ENCODE measurements around the gene ATAD3B. TPM values are rescaled to one million over a fixed set of nuclear protein-coding genes. Genes with fewer than 3 reads are reported as not detected.
A peak's percentile ranks its signal among the peaks of the same experiment; 100 is the strongest.
"Not testable (repeated sequence)": the region's sequence is repeated elsewhere in the genome, so short reads cannot be mapped to it uniquely, and the experiment has no call there.

Gene ATAD3B
- total and polyA plus RNA-seq, 7 experiments from 2014 or later, result 4.5 to 53.8 (median 45.5) TPM

DNA sequence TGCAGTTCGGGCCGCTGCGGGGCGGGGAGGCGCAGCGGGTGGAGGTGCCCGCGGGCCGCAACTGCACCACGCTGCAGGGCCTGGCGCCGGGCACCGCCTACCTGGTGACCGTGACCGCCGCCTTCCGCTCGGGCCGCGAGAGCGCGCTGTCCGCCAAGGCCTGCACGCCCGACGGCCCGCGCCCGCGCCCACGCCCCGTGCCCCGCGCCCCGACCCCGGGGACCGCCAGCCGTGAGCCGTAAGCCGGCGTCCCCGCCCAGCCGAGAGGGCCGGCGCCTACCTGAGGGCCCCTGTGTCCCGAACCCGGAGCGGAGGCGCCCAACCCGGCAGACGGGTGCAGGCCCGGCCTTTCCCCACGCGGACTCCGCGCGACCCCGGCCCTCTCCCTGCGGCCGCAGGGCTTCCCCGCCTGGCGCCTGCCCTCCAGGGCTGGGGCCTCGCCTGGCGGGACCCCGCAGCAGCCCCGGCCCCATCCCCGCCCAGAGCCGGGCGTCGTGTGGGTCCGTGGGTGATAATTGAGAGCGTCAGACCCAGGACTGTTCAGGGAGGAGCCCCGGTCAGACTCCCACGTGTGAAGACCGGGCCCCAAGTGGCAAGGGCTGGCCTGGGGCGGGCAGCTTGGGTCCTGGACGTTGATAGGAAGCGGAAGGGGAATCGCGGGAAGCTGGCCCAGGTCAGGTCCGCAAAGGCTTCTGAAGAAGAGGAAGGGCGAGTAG lies 31.9 kb upstream of the ATAD3B start:
- ATAC-seq, result no peak
- no peak for DNase-seq
- peaks cover 0 to 10% (median 5%) of the 10 kb centered on the region in 7 donors for H3K4me1 Mint-ChIP-seq
- H3K27me3 Mint-ChIP-seq, result peaks cover 4 to 11% (median 7%) of the 10 kb centered on the region in 5 donors
- POLR2A ChIA-PET, result no interaction called here
- H3K9me3 Mint-ChIP-seq, result no peaks in the 10 kb centered on the region
- Histone ChIP-seq H3K36me3 (ENCODE audit: control insufficient read depth in 2 of 3, insufficient read depth in 3 of 3, low read length in 3 of 3) (no peaks in the 10 kb centered on the region), H3K27ac (ENCODE audit: low read depth, low read length) (no peak overlapping the region), H3K4me1 (ENCODE audit: control insufficient read depth in 2 of 2, insufficient read depth in 2 of 2, low read length in 2 of 2) (peaks cover 0 to 11% of the 10 kb centered on the region in 2 donors), H3K9me3 (ENCODE audit: control insufficient read depth in 2 of 3, low read length in 3 of 3) (no peaks in the 10 kb centered on the region), H3K27me3 (ENCODE audit: control insufficient read depth in 2 of 2, insufficient read depth in 2 of 2, low read length in 2 of 2) (peaks cover 0 to 26% of the 10 kb centered on the region in 2 donors), H3K4me3 (ENCODE audit: low read length) (no peak overlapping the region)
- H3K36me3 Mint-ChIP-seq, result no peaks in the 10 kb centered on the region
- CTCF ChIA-PET, result interaction anchor here (0.5 kb wide), 1 partner anchor 43 kb away, joined by 3 read pairs; no protein-coding TSS in a partner anchor
- intact Hi-C loops (cut with micrococcal nuclease), result loop anchor here in 1 of 2 donors (2.0 kb wide), 1 partner anchor 33 kb away; the partner anchor contains the start of gene MRPL20
- no peak overlapping the region for H3K27ac Mint-ChIP-seq
- no peak overlapping the region for H3K4me3 Mint-ChIP-seq

DNA sequence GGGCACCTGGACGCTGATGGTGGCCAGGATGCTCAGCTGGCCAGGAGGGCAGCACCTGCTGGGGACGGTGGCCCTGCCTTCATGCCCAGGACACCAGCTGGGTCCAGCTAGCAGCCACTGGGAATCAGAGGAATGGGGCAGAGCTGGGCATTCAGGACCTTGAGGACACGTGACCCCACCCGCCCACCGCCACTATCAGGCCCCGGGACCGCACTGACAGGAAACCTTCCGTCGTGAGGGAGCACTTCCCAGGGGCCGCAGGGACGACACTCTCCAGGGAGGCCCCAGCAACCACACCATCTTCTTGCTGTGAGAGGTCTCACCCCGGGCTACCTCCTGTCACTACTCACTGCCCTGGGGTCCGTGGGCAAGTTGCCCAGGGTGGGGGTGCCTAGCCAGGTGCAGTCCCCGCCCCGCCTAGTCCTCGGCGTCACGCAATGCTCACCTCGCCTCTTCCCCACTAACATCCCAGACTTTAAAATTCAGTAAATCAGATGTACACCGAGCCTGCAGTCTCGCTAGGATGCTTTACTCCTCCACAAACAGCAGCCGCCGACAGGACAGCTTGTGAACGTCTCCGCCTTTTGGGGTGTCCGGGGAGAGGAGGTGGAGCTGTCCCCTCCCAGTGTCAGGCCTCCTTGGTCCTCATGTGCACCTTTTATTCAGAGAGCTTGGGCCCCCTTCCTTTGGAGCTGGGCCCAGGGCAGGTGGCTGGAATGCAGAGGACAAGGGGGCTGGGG lies 31.1 kb upstream of the ATAD3B start:
- no peaks in the 10 kb centered on the region for H3K36me3 ChIP-seq (ENCODE audit: control insufficient read depth in 2 of 3, insufficient read depth in 3 of 3, low read length in 3 of 3)
- H3K9me3 ChIP-seq (ENCODE audit: control insufficient read depth in 2 of 3, low read length in 3 of 3), result no peaks in the 10 kb centered on the region
- intact Hi-C loops (cut with micrococcal nuclease), result loop anchor here in 1 of 2 donors (1.0 to 2.0 kb wide), 3 partner anchors 34 to 407 kb away; partner anchors contain the start of genes DVL1 and MRPL20
- peaks cover 0 to 20% of the 10 kb centered on the region in 2 donors for H3K27me3 ChIP-seq (ENCODE audit: control insufficient read depth in 2 of 2, insufficient read depth in 2 of 2, low read length in 2 of 2)
- H3K4me3 ChIP-seq (ENCODE audit: low read length), result no peak overlapping the region
- Mint-ChIP-seq H3K4me1 (peaks cover 0 to 8% (median 0%) of the 10 kb centered on the region in 7 donors), H3K9me3 (no peaks in the 10 kb centered on the region), H3K4me3 (peak overlapping the region in 1 of 10 donors; percentile 23), H3K27ac (no peak overlapping the region), H3K36me3 (no peaks in the 10 kb centered on the region), H3K27me3 (peaks cover 0 to 6% (median 4%) of the 10 kb centered on the region in 5 donors)
- H3K4me1 ChIP-seq (ENCODE audit: control insufficient read depth in 2 of 2, insufficient read depth in 2 of 2, low read length in 2 of 2), result peaks cover 0 to 9% of the 10 kb centered on the region in 2 donors
- ChIA-PET CTCF (interaction anchor here (0.8 to 1.5 kb wide), 4 partner anchors 10 to 443 kb away, joined by 3 to 7 read pairs (median 4); no protein-coding TSS in a partner anchor), POLR2A (interaction anchor here (0.6 to 1.1 kb wide), 2 partner anchors 32 to 66 kb away, joined by 3 to 4 read pairs; no protein-coding TSS in a partner anchor)
- ATAC-seq (no peak), DNase-seq (no peak)
- H3K27ac ChIP-seq (ENCODE audit: low read depth, low read length), result no peak overlapping the region

DNA sequence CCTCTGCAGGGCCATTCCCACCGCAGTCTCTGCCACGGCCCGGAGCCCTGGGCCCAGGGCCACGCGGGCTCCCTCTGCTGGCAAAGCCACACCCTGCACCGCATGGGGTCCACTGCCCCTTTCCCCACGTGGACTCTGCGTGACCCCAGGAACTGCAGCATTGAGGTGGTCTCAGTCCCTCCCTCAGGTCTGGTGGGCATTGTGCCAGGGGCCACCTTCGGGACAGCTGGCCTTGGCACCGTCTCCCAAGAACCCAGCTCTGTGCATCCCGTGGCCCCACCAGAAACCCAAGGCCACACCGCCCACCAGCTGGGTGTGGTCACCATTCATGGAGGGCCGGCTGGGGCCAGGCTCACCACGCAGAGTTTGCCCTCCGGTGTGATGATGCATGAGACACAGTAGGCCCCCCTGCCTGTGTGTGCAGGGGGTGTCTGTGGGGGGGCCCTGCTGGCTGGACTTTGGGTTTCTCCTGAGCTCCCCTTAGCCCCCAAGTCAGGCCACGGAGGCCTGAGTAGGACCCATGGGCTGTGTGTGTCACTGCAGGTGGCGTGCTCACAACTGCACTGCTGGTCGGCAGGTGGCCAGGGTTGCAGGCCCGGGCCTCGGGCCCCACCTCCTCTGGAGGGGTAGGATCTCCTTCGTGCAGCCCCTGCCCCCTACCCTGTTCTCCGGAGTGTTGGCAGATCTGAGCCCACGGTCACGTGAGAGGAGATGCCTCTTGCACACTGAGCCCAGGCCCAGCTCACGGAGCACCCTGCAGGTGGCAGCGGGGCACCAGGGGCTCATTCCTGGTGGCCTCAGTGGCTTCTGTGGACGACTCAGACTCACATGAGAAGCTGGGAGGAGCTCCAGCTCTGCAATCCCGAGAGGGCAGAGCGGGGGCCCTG lies 30.3 kb upstream of the ATAD3B start:
- Mint-ChIP-seq H3K27me3 (peaks cover 0 to 4% (median 2%) of the 10 kb centered on the region in 5 donors), H3K36me3 (no peaks in the 10 kb centered on the region), H3K27ac (no peak overlapping the region), H3K4me1 (peaks cover 0 to 6% (median 0%) of the 10 kb centered on the region in 7 donors), H3K9me3 (no peaks in the 10 kb centered on the region), H3K4me3 (peak overlapping the region in 1 of 10 donors; percentile 23)
- Histone ChIP-seq H3K9me3 (ENCODE audit: control insufficient read depth in 2 of 3, low read length in 3 of 3) (no peaks in the 10 kb centered on the region), H3K4me1 (ENCODE audit: control insufficient read depth in 2 of 2, insufficient read depth in 2 of 2, low read length in 2 of 2) (peaks cover 0 to 4% of the 10 kb centered on the region in 2 donors), H3K36me3 (ENCODE audit: control insufficient read depth in 2 of 3, insufficient read depth in 3 of 3, low read length in 3 of 3) (no peaks in the 10 kb centered on the region), H3K27me3 (ENCODE audit: control insufficient read depth in 2 of 2, insufficient read depth in 2 of 2, low read length in 2 of 2) (peaks cover 0 to 18% of the 10 kb centered on the region in 2 donors), H3K27ac (ENCODE audit: low read depth, low read length) (no peak overlapping the region), H3K4me3 (ENCODE audit: low read length) (no peak overlapping the region)
- ATAC-seq, result peak; percentile 89
- peak in 8 of 9 donors; percentile 26 to 72 (median 48) for DNase-seq
- ChIA-PET POLR2A (interaction anchor here (0.6 to 1.1 kb wide), 2 partner anchors 33 to 67 kb away, joined by 3 to 4 read pairs; no protein-coding TSS in a partner anchor), CTCF (interaction anchor here (0.5 to 1.5 kb wide), 8 partner anchors 10 to 502 kb away, joined by 3 to 7 read pairs (median 3); no protein-coding TSS in a partner anchor)
- intact Hi-C loops (cut with micrococcal nuclease), result loop anchor here in 1 of 2 donors (1.0 to 2.0 kb wide), 3 partner anchors 34 to 408 kb away; partner anchors contain the start of genes DVL1 and MRPL20

DNA sequence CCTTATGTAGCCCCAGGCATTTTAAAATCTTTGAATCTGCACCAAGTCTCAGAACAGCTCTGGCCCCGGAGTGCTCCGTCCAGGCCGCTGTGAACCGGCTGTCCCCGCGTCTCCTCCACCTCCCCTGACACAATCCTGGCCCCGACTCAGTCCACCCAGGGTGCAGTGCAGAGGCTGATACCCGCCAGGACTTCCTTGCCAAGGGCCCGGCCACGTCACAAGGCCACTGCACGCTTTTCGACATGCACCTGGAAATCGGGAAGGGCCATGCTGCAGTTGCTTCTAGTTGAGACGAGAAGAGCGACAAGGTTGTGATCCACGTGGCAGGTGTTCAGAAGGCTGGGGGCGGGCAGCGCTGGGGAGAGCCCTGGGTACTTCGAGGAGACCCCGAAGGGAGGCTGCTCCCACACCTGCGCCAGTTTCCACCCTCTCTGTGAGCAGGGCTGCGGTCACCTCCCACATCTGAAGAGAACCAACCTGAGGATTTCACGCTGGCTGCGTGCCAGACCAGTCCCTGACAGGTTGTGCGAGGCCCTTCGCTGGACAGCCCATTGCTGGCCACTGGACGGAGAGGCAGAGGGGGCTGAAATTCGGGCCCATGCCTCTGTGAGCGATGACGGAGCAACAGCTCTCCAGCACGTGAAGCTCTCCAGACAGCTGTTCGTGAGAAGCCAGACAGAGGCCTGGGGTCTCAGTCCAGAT lies 29.3 kb upstream of the ATAD3B start:
- Histone ChIP-seq H3K4me1 (ENCODE audit: control insufficient read depth in 2 of 2, insufficient read depth in 2 of 2, low read length in 2 of 2) (no peaks in the 10 kb centered on the region), H3K4me3 (ENCODE audit: low read length) (no peak overlapping the region), H3K36me3 (ENCODE audit: control insufficient read depth in 2 of 3, insufficient read depth in 3 of 3, low read length in 3 of 3) (no peaks in the 10 kb centered on the region), H3K9me3 (ENCODE audit: control insufficient read depth in 2 of 3, low read length in 3 of 3) (no peaks in the 10 kb centered on the region), H3K27ac (ENCODE audit: low read depth, low read length) (no peak overlapping the region), H3K27me3 (ENCODE audit: control insufficient read depth in 2 of 2, insufficient read depth in 2 of 2, low read length in 2 of 2) (peaks cover 0 to 9% of the 10 kb centered on the region in 2 donors)
- Mint-ChIP-seq H3K27me3 (no peaks in the 10 kb centered on the region), H3K4me3 (no peak overlapping the region), H3K27ac (no peak overlapping the region), H3K4me1 (peaks cover 0 to 3% (median 0%) of the 10 kb centered on the region in 7 donors), H3K36me3 (no peaks in the 10 kb centered on the region), H3K9me3 (no peaks in the 10 kb centered on the region)
- ATAC-seq, result no peak
- ChIA-PET CTCF (interaction anchor here (0.7 to 1.1 kb wide), 3 partner anchors 20 to 320 kb away, joined by 3 to 4 read pairs (median 3); no protein-coding TSS in a partner anchor), POLR2A (no interaction called here)
- intact Hi-C loops (cut with micrococcal nuclease), result no loop called here
- DNase-seq, result no peak

DNA sequence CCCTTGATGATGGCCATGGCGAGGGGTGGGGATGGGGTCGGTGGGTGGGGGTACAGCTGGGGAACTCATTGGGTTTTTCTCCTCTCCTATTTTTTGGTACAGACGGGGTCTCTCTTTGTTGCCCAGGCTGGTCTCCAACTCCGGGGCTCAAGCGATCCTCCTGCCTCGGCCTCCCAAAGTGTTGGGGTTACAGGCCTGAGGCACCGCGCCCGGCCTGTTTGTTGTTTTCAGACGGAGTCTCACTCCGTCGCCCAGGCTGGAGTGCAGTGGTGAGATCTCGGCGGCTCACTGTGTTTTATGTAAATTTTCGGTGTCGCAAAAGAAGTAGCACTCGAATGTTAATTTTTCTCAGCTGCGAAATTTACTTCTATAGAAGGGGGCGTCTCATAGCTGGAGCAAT lies 24.9 kb upstream of the ATAD3B start:
- H3K27me3 ChIP-seq (ENCODE audit: control insufficient read depth in 2 of 2, insufficient read depth in 2 of 2, low read length in 2 of 2); DNase-seq; H3K27me3 Mint-ChIP-seq; H3K27ac Mint-ChIP-seq; POLR2A ChIA-PET; H3K36me3 Mint-ChIP-seq; intact Hi-C loops (cut with micrococcal nuclease); H3K9me3 ChIP-seq (ENCODE audit: control insufficient read depth in 2 of 3, low read length in 3 of 3); H3K36me3 ChIP-seq (ENCODE audit: control insufficient read depth in 2 of 3, insufficient read depth in 3 of 3, low read length in 3 of 3); ATAC-seq; H3K27ac ChIP-seq (ENCODE audit: low read depth, low read length); H3K4me1 ChIP-seq (ENCODE audit: control insufficient read depth in 2 of 2, insufficient read depth in 2 of 2, low read length in 2 of 2); CTCF ChIA-PET; H3K4me3 Mint-ChIP-seq; H3K4me1 Mint-ChIP-seq; H3K4me3 ChIP-seq (ENCODE audit: low read length); H3K9me3 Mint-ChIP-seq: not testable (repeated sequence)
